Measurements from ENCODE around the gene ATP6V1B1. TPM values are rescaled to one million over a fixed set of nuclear protein-coding genes. Genes with fewer than 3 reads are reported as not detected.

The ATP6V1B1 gene
- total and polyA plus RNA-seq, 2 of the 13 experiments (the other 11 are each of a cell fraction or from before 2014, with no cell fraction given): 0.58 to 1.6 TPM

- Histone ChIP-seq H3K9ac (ENCODE audit: insufficient read depth, low read depth, low read length) (no peak overlapping the region), H3K79me2 (ENCODE audit: insufficient read depth, low read length) (no peaks in the 10 kb centered on the region), H3K4me2 (ENCODE audit: low read depth, low read length) (no peak overlapping the region), H4K20me1 (ENCODE audit: insufficient read depth, low read length) (no peaks in the 10 kb centered on the region), H3K4me1 (ENCODE audit: insufficient read depth, low read length) (peaks cover 13% of the 10 kb centered on the region), H3K4me3 (replicated peaks in 1 of 3; ENCODE audit: insufficient read depth in 1 of 3, low read depth in 2 of 3, low read length in 3 of 3) (no peak overlapping the region), H3K27me3 (ENCODE audit: control insufficient read depth in 1 of 2, insufficient read depth in 2 of 2, low read length in 2 of 2) (peaks cover 1 to 6% of the 10 kb centered on the region in 2 experiments; a peak in 2 of 5 replicates), H3K36me3 (replicated peaks in 1 of 2; ENCODE audit: control insufficient read depth in 1 of 2, insufficient read depth in 2 of 2, low read length in 2 of 2) (no peaks in the 10 kb centered on the region; a peak in 1 of 5 replicates), H3K27ac (ENCODE audit: extremely low read length, insufficient read depth, low read length) (no peak overlapping the region), H3K9me3 (ENCODE audit: low read length) (no peaks in the 10 kb centered on the region), H2AFZ (ENCODE audit: low read length) (no peak overlapping the region)
- WGBS (ENCODE audit: low lambda C conversion rate): 8% methylated on average over 2 of the region's 2 CpGs
- ATAC-seq: no peak
- intact Hi-C loops (cut with micrococcal nuclease; ENCODE audit: unreplicated experiment) (no loop called here), in situ Hi-C loops (cut with HindIII; ENCODE audit: extremely low pct_ligation_motif_present, low pct_unique_long_range_greater_than_20kb) (no loop called here)
- DNase-seq (ENCODE audit: low spot score): no peak
- FAIRE-seq: no peak
- BruUV-seq (replicated peaks): no TSS peak
- CTCF ChIA-PET (ENCODE audit: low intra/inter-chr PET ratio, low total read pairs): no interaction called here
- TF ChIP-seq FOXM1 (CRISPR knock-in tag; IDR thresholded peaks at IDR 0.05) (no peak), HIVEP1 (CRISPR knock-in tag; IDR thresholded peaks at IDR 0.05) (no peak), NR2F6 (IDR thresholded peaks at IDR 0.05) (no peak), NR2F6 (CRISPR knock-in tag; IDR thresholded peaks at IDR 0.05) (no peak), PAXIP1 (CRISPR knock-in tag; conservative IDR thresholded peaks at IDR 0.05) (no peak), TCF12 (IDR thresholded peaks at IDR 0.05) (no peak), TCF12 (CRISPR knock-in tag; IDR thresholded peaks at IDR 0.05) (no peak)
- POLR2A ChIA-PET: no interaction called here
Observed at GRCh38 chr2:70956141-70956540, 20.4 kb downstream of the ATP6V1B1 start.

Measured in HepG2 (cell line).